ENCODE measurements around the gene MAPK7.

DNA sequence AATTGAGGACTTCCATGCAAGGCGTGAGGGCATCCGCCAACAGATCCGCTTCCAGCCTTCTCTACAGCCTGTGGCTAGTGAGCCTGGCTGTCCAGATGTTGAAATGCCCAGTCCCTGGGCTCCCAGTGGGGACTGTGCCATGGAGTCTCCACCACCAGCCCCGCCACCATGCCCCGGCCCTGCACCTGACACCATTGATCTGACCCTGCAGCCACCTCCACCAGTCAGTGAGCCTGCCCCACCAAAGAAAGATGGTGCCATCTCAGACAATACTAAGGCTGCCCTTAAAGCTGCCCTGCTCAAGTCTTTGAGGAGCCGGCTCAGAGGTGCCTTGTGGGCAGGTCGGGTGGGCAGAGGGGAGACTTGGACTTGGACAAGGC lies 3.1 kb downstream of the MAPK7 start:
- no peak for TF ChIP-seq EZH2 (IDR thresholded peaks at IDR 0.05; ENCODE audit: borderline replicate concordance, low read length)
- TF ChIP-seq, protein P1, sequence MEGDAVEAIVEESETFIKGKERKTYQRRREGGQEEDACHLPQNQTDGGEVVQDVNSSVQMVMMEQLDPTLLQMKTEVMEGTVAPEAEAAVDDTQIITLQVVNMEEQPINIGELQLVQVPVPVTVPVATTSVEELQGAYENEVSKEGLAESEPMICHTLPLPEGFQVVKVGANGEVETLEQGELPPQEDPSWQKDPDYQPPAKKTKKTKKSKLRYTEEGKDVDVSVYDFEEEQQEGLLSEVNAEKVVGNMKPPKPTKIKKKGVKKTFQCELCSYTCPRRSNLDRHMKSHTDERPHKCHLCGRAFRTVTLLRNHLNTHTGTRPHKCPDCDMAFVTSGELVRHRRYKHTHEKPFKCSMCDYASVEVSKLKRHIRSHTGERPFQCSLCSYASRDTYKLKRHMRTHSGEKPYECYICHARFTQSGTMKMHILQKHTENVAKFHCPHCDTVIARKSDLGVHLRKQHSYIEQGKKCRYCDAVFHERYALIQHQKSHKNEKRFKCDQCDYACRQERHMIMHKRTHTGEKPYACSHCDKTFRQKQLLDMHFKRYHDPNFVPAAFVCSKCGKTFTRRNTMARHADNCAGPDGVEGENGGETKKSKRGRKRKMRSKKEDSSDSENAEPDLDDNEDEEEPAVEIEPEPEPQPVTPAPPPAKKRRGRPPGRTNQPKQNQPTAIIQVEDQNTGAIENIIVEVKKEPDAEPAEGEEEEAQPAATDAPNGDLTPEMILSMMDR (conservative IDR thresholded peaks at IDR 0.05 in 1 of 2, IDR thresholded peaks at IDR 0.05 in 1 of 2; ENCODE audit: extremely low read depth in 1 of 2, insufficient read depth in 1 of 2, low read depth in 1 of 2, low read length in 2 of 2) = no peak
